MM.1S (cell line): ENCODE results near the gene MYO10.

Source experiments
- EZH2phosphoT487 ChIP-seq: fragments of 300-600 bp; sonication (generic); IDR thresholded peaks from 2 replicates; pipeline ENCODE4 v1.6.1; 2018; ENCODE audit warnings: antibody characterized with exemption, low read length
- TF ChIP-seq, protein P1 (sequence below): fragments of 300-600 bp; sonication (generic); IDR thresholded peaks from 2 replicates; pipeline ENCODE4 v1.5.1; 2016; ENCODE audit warnings: antibody characterized with exemption, low read length, mixed read lengths

DNA sequence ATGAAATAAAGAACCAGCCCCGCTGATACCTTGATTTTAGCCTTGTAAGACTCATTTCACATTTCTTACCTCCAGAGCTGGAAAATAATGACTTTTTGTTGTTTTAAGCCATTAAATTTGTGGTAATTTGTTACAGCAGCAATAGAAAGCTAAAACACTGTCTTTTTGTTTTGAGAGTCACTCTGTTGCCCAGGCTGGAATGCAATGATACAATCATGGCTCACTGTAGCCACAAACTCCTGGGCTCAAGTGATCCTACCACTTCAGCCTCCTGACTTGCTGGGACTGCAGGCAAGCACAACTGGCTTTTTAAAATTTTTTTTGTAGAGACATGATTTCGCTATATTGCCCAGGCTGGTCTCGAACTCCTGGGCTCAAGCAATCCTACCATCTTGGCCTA is 34.7 kb upstream of the MYO10 start:
- TF ChIP-seq, protein P1, sequence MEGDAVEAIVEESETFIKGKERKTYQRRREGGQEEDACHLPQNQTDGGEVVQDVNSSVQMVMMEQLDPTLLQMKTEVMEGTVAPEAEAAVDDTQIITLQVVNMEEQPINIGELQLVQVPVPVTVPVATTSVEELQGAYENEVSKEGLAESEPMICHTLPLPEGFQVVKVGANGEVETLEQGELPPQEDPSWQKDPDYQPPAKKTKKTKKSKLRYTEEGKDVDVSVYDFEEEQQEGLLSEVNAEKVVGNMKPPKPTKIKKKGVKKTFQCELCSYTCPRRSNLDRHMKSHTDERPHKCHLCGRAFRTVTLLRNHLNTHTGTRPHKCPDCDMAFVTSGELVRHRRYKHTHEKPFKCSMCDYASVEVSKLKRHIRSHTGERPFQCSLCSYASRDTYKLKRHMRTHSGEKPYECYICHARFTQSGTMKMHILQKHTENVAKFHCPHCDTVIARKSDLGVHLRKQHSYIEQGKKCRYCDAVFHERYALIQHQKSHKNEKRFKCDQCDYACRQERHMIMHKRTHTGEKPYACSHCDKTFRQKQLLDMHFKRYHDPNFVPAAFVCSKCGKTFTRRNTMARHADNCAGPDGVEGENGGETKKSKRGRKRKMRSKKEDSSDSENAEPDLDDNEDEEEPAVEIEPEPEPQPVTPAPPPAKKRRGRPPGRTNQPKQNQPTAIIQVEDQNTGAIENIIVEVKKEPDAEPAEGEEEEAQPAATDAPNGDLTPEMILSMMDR, result no peak
- TF ChIP-seq EZH2phosphoT487, result no peak
